ENCODE data around the gene FBXO28. TPM values are rescaled to one million over a fixed set of nuclear protein-coding genes. Genes with fewer than 3 reads are reported as not detected.

The FBXO28 gene
- total RNA-seq, 6 experiments from 2014 or later: 34.3 to 41.8 (median 39.2) TPM

DNA sequence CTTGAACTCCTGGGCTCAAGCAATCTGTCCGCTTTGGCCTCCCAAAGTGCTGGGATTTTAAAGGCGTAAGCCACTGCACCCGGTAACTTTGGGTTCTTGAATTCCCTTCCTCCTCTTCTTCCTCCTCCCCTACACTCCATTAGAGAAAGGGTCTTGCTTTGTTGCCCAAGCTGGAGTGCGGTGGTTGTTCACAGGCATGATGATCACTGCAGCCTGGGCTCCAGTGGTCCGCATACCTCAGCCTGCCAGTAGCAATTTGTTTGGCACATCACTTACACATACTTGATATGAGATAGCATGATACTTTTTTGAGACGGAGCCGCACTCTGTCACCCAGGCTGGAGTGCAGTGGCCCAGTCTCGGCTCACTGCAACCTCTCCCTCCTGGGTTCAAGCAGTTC, 71.3 kb downstream of the FBXO28 start:
- H3K27me3 Mint-ChIP-seq (ENCODE audit: insufficient read depth): peaks cover 1% of the 10 kb centered on the region
- H3K27ac Mint-ChIP-seq: peak overlapping the region; percentile 64
- H3K4me1 Mint-ChIP-seq (ENCODE audit: low read depth): peaks cover 43% of the 10 kb centered on the region

DNA sequence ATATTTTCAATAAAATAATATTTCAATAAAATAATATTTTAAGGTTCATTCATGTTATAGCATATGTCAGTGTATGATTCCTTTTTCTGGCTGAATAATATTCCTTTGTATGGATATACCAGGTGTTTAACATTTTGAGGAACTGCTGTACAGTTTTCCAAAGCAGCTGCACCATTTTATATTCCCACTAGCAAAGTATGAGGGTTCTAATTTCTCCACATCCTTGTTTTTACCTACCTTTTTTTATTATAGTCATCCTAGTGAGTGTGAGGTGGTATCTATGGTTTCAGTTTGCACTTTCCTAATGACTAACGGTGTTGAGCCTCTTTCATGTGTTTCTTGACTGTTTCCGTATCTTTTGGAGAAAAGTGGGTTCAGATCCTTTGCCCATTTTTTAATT, 74.4 kb downstream of the FBXO28 start:
- H3K36me3 Mint-ChIP-seq (ENCODE audit: low read depth): peaks cover 46% of the 10 kb centered on the region
- peaks cover 34% of the 10 kb centered on the region for H3K4me1 Mint-ChIP-seq (ENCODE audit: low read depth)
- DNase-seq: no peak
- H3K9me3 Mint-ChIP-seq: peaks cover 4% of the 10 kb centered on the region; the same call in 1 of the 2 replicates
- TF ChIP-seq, protein P1, sequence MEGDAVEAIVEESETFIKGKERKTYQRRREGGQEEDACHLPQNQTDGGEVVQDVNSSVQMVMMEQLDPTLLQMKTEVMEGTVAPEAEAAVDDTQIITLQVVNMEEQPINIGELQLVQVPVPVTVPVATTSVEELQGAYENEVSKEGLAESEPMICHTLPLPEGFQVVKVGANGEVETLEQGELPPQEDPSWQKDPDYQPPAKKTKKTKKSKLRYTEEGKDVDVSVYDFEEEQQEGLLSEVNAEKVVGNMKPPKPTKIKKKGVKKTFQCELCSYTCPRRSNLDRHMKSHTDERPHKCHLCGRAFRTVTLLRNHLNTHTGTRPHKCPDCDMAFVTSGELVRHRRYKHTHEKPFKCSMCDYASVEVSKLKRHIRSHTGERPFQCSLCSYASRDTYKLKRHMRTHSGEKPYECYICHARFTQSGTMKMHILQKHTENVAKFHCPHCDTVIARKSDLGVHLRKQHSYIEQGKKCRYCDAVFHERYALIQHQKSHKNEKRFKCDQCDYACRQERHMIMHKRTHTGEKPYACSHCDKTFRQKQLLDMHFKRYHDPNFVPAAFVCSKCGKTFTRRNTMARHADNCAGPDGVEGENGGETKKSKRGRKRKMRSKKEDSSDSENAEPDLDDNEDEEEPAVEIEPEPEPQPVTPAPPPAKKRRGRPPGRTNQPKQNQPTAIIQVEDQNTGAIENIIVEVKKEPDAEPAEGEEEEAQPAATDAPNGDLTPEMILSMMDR (IDR thresholded peaks at IDR 0.05): no peak
- H3K4me3 Mint-ChIP-seq: no peak overlapping the region
- no peaks in the 10 kb centered on the region; the same call in 1 of the 2 replicates for H3K27me3 Mint-ChIP-seq (ENCODE audit: insufficient read depth)
- H3K27ac Mint-ChIP-seq: no peak overlapping the region

More for the DNA sequence above, 71.3 kb downstream of the FBXO28 start:
- peaks cover 4% of the 10 kb centered on the region; the same call in 1 of the 2 replicates for H3K9me3 Mint-ChIP-seq
- H3K36me3 Mint-ChIP-seq (ENCODE audit: low read depth): peaks cover 43% of the 10 kb centered on the region
- peak overlapping the region; percentile 93 for H3K4me3 Mint-ChIP-seq
- DNase-seq: no peak
- TF ChIP-seq, protein P1 (IDR thresholded peaks at IDR 0.05): no peak

DNA sequence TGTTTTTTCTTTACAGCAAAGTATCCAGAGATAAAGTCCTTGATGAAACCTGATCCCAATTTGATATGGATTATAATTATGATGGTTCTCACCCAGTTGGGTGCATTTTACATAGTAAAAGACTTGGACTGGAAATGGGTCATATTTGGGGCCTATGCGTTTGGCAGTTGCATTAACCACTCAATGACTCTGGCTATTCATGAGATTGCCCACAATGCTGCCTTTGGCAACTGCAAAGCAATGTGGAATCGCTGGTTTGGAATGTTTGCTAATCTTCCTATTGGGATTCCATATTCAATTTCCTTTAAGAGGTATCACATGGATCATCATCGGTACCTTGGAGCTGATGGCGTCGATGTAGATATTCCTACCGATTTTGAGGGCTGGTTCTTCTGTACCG, 75.7 kb downstream of the FBXO28 start:
- peaks cover 4% of the 10 kb centered on the region; the same call in 1 of the 2 replicates for H3K9me3 Mint-ChIP-seq
- peaks cover 47% of the 10 kb centered on the region for H3K36me3 Mint-ChIP-seq (ENCODE audit: low read depth)
- peaks cover 1% of the 10 kb centered on the region; the same call in 1 of the 2 replicates for H3K27me3 Mint-ChIP-seq (ENCODE audit: insufficient read depth)
- TF ChIP-seq, protein P1 (IDR thresholded peaks at IDR 0.05): no peak
- peaks cover 30% of the 10 kb centered on the region for H3K4me1 Mint-ChIP-seq (ENCODE audit: low read depth)
- DNase-seq: no peak
- H3K4me3 Mint-ChIP-seq: no peak overlapping the region
- no peak overlapping the region for H3K27ac Mint-ChIP-seq

DNA sequence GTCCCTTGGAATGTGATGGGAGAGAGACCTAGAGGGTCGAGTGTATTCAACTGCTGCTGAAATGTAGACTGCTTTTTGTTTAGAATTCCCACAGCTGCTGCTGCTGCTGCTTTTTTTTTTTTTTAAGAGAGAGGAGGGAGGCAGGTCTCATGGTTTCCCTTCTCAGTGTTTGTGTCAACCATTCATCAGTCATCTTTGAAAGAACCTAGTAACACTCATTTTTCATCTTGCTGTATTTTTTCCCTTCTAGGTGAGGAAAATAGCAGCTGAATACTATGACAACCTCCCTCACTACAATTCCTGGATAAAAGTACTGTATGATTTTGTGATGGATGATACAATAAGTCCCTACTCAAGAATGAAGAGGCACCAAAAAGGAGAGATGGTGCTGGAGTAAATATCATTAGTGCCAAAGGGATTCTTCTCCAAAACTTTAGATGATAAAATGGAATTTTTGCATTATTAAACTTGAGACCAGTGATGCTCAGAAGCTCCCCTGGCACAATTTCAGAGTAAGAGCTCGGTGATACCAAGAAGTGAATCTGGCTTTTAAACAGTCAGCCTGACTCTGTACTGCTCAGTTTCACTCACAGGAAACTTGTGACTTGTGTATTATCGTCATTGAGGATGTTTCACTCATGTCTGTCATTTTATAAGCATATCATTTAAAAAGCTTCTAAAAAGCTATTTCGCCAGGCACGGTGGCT, 78.3 kb downstream of the FBXO28 start:
- Mint-ChIP-seq H3K4me1 (ENCODE audit: low read depth) (peaks cover 16% of the 10 kb centered on the region), H3K36me3 (ENCODE audit: low read depth) (peaks cover 29% of the 10 kb centered on the region), H3K9me3 (no peaks in the 10 kb centered on the region; the same call in 1 of the 2 replicates), H3K4me3 (no peak overlapping the region), H3K27ac (no peak overlapping the region), H3K27me3 (ENCODE audit: insufficient read depth) (peaks cover 1% of the 10 kb centered on the region; the same call in 1 of the 2 replicates)
- TF ChIP-seq, protein P1 (IDR thresholded peaks at IDR 0.05): no peak
- DNase-seq: no peak

DNA sequence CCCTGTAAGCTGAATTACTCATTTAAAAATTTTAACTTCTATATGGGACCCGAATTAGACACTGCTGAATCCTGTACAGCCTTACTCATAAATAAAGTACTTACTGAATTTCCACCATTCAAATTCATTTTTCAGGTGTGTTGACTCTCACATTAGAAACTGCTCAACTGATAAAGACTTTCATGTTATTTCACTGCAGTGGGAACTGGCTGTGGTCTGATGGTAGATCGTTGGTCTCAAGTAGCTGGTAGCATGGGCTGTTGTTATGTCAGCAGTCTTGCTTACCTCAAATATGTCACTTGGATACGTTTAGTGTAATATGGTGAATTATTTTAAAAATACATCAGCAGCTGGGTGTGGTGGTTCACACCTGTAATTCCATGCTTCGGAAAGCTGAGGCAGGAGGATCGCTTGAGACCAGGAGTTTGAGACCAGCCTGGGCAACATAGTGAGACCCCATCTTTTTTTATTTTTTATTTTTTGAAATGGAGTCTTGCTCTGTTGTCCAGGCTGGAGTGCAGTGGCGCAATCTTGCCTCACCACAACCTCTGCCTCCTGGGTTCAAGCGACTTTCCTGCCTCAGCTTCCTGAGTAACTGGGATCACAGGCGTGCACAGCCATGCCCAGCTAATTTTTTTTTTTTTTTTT, 79.5 kb downstream of the FBXO28 start:
- no peak overlapping the region for H3K4me3 Mint-ChIP-seq
- DNase-seq: no peak
- TF ChIP-seq, protein P1 (IDR thresholded peaks at IDR 0.05): no peak
- no peak overlapping the region for H3K27ac Mint-ChIP-seq
- peaks cover 14% of the 10 kb centered on the region for H3K4me1 Mint-ChIP-seq (ENCODE audit: low read depth)
- no peaks in the 10 kb centered on the region; the same call in 1 of the 2 replicates for H3K9me3 Mint-ChIP-seq
- H3K36me3 Mint-ChIP-seq (ENCODE audit: low read depth): peaks cover 26% of the 10 kb centered on the region
- H3K27me3 Mint-ChIP-seq (ENCODE audit: insufficient read depth): peaks cover 1% of the 10 kb centered on the region; the same call in 1 of the 2 replicates
